Measurements from ENCODE around the gene TMA7B.

DNA sequence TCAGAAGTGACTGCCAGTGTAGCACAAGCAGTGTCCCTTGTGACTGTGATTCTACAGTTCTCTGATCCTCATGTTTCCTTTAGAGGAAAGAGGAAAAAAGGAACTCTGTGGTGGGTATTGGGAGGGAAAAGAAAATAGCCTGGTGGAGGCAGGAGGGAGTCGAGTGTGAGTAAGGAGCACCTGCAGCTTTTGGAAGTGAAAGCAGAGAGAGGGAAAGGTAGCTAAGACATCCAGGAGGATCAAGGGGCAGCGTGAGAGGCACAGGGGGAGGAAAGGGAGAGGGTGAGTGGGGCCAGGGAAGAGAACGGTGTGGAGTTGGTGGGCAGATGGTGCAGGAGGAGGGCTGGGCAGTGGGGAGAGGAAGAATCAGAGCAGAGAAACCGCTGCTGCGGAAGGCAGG lies 12.4 kb downstream of the TMA7B start:
- TF ChIP-seq, protein P1, sequence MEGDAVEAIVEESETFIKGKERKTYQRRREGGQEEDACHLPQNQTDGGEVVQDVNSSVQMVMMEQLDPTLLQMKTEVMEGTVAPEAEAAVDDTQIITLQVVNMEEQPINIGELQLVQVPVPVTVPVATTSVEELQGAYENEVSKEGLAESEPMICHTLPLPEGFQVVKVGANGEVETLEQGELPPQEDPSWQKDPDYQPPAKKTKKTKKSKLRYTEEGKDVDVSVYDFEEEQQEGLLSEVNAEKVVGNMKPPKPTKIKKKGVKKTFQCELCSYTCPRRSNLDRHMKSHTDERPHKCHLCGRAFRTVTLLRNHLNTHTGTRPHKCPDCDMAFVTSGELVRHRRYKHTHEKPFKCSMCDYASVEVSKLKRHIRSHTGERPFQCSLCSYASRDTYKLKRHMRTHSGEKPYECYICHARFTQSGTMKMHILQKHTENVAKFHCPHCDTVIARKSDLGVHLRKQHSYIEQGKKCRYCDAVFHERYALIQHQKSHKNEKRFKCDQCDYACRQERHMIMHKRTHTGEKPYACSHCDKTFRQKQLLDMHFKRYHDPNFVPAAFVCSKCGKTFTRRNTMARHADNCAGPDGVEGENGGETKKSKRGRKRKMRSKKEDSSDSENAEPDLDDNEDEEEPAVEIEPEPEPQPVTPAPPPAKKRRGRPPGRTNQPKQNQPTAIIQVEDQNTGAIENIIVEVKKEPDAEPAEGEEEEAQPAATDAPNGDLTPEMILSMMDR (IDR thresholded peaks at IDR 0.05 in 8 of 11, conservative IDR thresholded peaks at IDR 0.05 in 3 of 11): no peak
- TF ChIP-seq POLR2A (IDR thresholded peaks at IDR 0.05) (no peak), POLR2AphosphoS5 (IDR thresholded peaks at IDR 0.05) (no peak)
